HCT116 (cell line): Measurements from ENCODE around the gene JPH3. TPM values are rescaled to one million over a fixed set of nuclear protein-coding genes. Genes with fewer than 3 reads are reported as not detected.

Experiments
- ATAC-seq: fragments of 200-7000 bp; cut with Tn5 transposase; 2 replicates; pipeline ENCODE4 v1.9.1; 2020; ENCODE audit warnings: mild to moderate bottlenecking, moderate library complexity
- BruUV-seq: library from RNA; stranded (reverse); fragments of 400-500 nt; replicated peaks from 2 replicates; lab custom pipeline; 2021; lab: Mats Ljungman, UMichigan
- CTCF ChIA-PET: fragments of 300-600 bp; sonication (Branson Sonifier 250); formaldehyde crosslinking; loops from one replicate; lab custom pipeline; 2021; ENCODE audit warnings: antibody characterized with exemption; lab: Charles Lee
- POLR2A ChIA-PET: fragments of 300-600, 350-600 bp; sonication (Branson Sonifier 250); formaldehyde crosslinking; loops from one replicate; lab custom pipeline; 2021; ENCODE audit warnings: antibody characterized with exemption; lab: Charles Lee
- RAD21 ChIA-PET, 2 experiments: fragments of 300-600 bp; sonication (Branson Sonifier 250); formaldehyde crosslinking; loops; one replicate each; lab custom pipeline; 2023; ENCODE audit warnings: low total read pairs in 2 of 2; ENCODE audit not compliant: uncharacterized antibody in 2 of 2, unreplicated experiment in 2 of 2, low non-redundant PET in 1 of 2; lab: Charles Lee
- DNase-seq: peaks from one replicate; pipeline ENCODE4 v3.0.0-alpha.2; 2010; ENCODE audit warnings: low read depth, low spot score
- H2AFZ ChIP-seq: fragments of 200-600 bp; shearing (Covaris generic), sonication (generic); 2 replicates; pipeline ENCODE4 v1.6.1; 2017; ENCODE audit warnings: low read depth, mixed run types, mixed read lengths, antibody characterized with exemption, low read length; ENCODE audit not compliant: poor library complexity, severe bottlenecking
- H3K27ac ChIP-seq: 2 replicates; pipeline ENCODE4 v1.5.1; 2012; ENCODE audit warnings: low read depth, low read length
- H3K27me3 ChIP-seq: fragments of 200-600 bp; sonication (generic); 2 replicates; pipeline ENCODE4 v1.6.1; 2016; ENCODE audit warnings: mixed run types, low read length, mixed read lengths; ENCODE audit not compliant: insufficient read depth
- H3K36me3 ChIP-seq, 2 experiments: fragments of 200-500 bp in 1 of 2; fragments of 200-600 bp in 1 of 2; sonication (Bioruptor generic) in 1 of 2; sonication (generic) in 1 of 2; 2 replicates each; pipeline versions ENCODE4 v1.5.1 to v1.6.1; 2014 to 2016; ENCODE audit warnings: low read length in 2 of 2, inconsistent platforms in 1 of 2, mixed read lengths in 1 of 2, mixed run types in 1 of 2; ENCODE audit not compliant: insufficient read depth in 2 of 2, control insufficient read depth in 1 of 2
- H3K4me1 ChIP-seq, 2 experiments: fragments of 200-600 bp in 1 of 2; sonication (generic) in 1 of 2; 2 replicates each; pipeline versions ENCODE4 v1.5.1 to v1.6.1; 2012 to 2017; ENCODE audit warnings: low read length in 2 of 2, inconsistent platforms in 1 of 2, mild to moderate bottlenecking in 1 of 2, mixed read lengths in 1 of 2, mixed run types in 1 of 2, moderate library complexity in 1 of 2; ENCODE audit not compliant: insufficient read depth in 2 of 2, control insufficient read depth in 1 of 2
- H3K4me2 ChIP-seq: fragments of 200-600 bp; sonication (generic); 2 replicates; pipeline ENCODE4 v1.6.1; 2017; ENCODE audit warnings: mixed run types, low read length, mixed read lengths
- H3K4me3 ChIP-seq, 2 experiments: fragments of 200-600 bp in 1 of 2; sonication (generic) in 1 of 2; replicated peaks in 1 of 2; 2 replicates each; pipeline ENCODE4 v1.5.1; 2011 to 2016; ENCODE audit warnings: low read length in 2 of 2, control low read depth in 1 of 2, low read depth in 1 of 2, mild to moderate bottlenecking in 1 of 2, mixed read lengths in 1 of 2, mixed run types in 1 of 2
- H3K79me2 ChIP-seq: fragments of 200-600 bp; sonication (generic); 2 replicates; pipeline ENCODE4 v1.6.1; 2017; ENCODE audit warnings: mild to moderate bottlenecking, mixed run types, low read length, moderate library complexity, mixed read lengths; ENCODE audit not compliant: insufficient read depth
- H3K9ac ChIP-seq: fragments of 200-600 bp; sonication (generic); 2 replicates; pipeline ENCODE4 v1.6.1; 2016; ENCODE audit warnings: low read length, mixed read lengths
- H3K9me2 ChIP-seq: fragments of 200-600 bp; sonication (generic), shearing (Covaris generic); 2 replicates; pipeline ENCODE4 v1.6.1; 2017; ENCODE audit warnings: mixed run types, mild to moderate bottlenecking, moderate library complexity; ENCODE audit not compliant: insufficient read depth
- H3K9me3 ChIP-seq, 2 experiments: fragments of 200-500 bp in 1 of 2; fragments of 200-600 bp in 1 of 2; sonication (Bioruptor generic) in 1 of 2; sonication (generic) in 1 of 2; 2 replicates each; pipeline ENCODE4 v1.6.1; 2014 to 2017; ENCODE audit warnings: low read length in 2 of 2, mixed read lengths in 2 of 2, inconsistent platforms in 1 of 2, low read depth in 1 of 2, mild to moderate bottlenecking in 1 of 2, mixed run types in 1 of 2, moderate library complexity in 1 of 2; ENCODE audit not compliant: control insufficient read depth in 1 of 2, insufficient read depth in 1 of 2
- H4K20me1 ChIP-seq: fragments of 200-600 bp; sonication (generic), shearing (Covaris generic); 2 replicates; pipeline ENCODE4 v1.6.1; 2017; ENCODE audit warnings: mixed run types, mild to moderate bottlenecking, moderate library complexity; ENCODE audit not compliant: insufficient read depth
- CTCF ChIP-seq, 3 experiments: fragments of 200-600 bp in 1 of 3; sonication (generic) in 1 of 3; IDR thresholded peaks in 2 of 3; conservative IDR thresholded peaks in 1 of 3; 2 replicates each; pipeline ENCODE4 v1.5.1; 2012 to 2017; ENCODE audit warnings: low read depth in 2 of 3, low read length in 2 of 3, antibody characterized with exemption in 1 of 3, borderline replicate concordance in 1 of 3, control low read depth in 1 of 3, mild to moderate bottlenecking in 1 of 3, mixed read lengths in 1 of 3, mixed run types in 1 of 3, moderate library complexity in 1 of 3; ENCODE audit not compliant: insufficient read depth in 1 of 3
- EGR1 ChIP-seq: IDR thresholded peaks from 2 replicates; pipeline ENCODE4 v1.6.1; 2012; ENCODE audit warnings: low read depth
- ELF1 ChIP-seq: IDR thresholded peaks from 2 replicates; pipeline ENCODE4 v1.6.1; 2012; ENCODE audit warnings: low read depth, borderline replicate concordance
- EZH2 ChIP-seq: fragments of 200-600 bp; sonication (generic); IDR thresholded peaks from 2 replicates; pipeline ENCODE4 v1.6.1; 2017; ENCODE audit warnings: antibody characterized with exemption, mixed run types
- EZH2phosphoT487 ChIP-seq: fragments of 200-600 bp; IDR thresholded peaks from 2 replicates; pipeline ENCODE4 v1.6.1; 2018; ENCODE audit warnings: antibody characterized with exemption, borderline replicate concordance
- FOSL1 ChIP-seq: IDR thresholded peaks from 2 replicates; pipeline ENCODE4 v1.6.1; 2012; ENCODE audit warnings: low read depth
- POLR2A ChIP-seq: IDR thresholded peaks from 2 replicates; pipeline ENCODE4 v1.7.0; 2011; ENCODE audit warnings: borderline replicate concordance; ENCODE audit not compliant: insufficient read depth, insufficient read length; ENCODE audit errors: extremely low read depth
- POLR2AphosphoS5 ChIP-seq: IDR thresholded peaks from 2 replicates; pipeline ENCODE4 v1.6.1; 2011; ENCODE audit warnings: mild to moderate bottlenecking, low read depth, low read length, moderate library complexity
- RAD21 ChIP-seq: IDR thresholded peaks from 2 replicates; pipeline ENCODE4 v1.6.1; 2012; ENCODE audit warnings: low read depth, mild to moderate bottlenecking
- SIN3A ChIP-seq: IDR thresholded peaks from 2 replicates; pipeline ENCODE4 v1.6.1; 2012; ENCODE audit warnings: low read depth
- SP1 ChIP-seq: IDR thresholded peaks from 2 replicates; pipeline ENCODE4 v1.6.1; 2012; ENCODE audit warnings: low read depth
- SRF ChIP-seq: IDR thresholded peaks from 2 replicates; pipeline ENCODE4 v1.6.1; 2012; ENCODE audit warnings: low read depth
- TCF7L2 ChIP-seq: IDR thresholded peaks from 2 replicates; pipeline ENCODE4 v1.7.0; 2011; ENCODE audit warnings: borderline replicate concordance, inconsistent platforms; ENCODE audit not compliant: insufficient read depth, insufficient read length; ENCODE audit errors: extremely low read depth
- YY1 ChIP-seq: IDR thresholded peaks from 2 replicates; pipeline ENCODE4 v1.6.1; 2011; ENCODE audit warnings: low read length, low read depth, moderate library complexity, mild to moderate bottlenecking; ENCODE audit not compliant: insufficient replicate concordance; ENCODE audit errors: extremely low read depth
- ZBTB33 ChIP-seq: IDR thresholded peaks from 2 replicates; pipeline ENCODE4 v1.6.1; 2011; ENCODE audit warnings: mild to moderate bottlenecking, low read length, moderate library complexity; ENCODE audit not compliant: insufficient replicate concordance; ENCODE audit errors: extremely low read depth
- ZFX ChIP-seq: fragments of 450-650 bp; IDR thresholded peaks from 2 replicates; pipeline ENCODE4 v1.6.1; 2017
- intact Hi-C: fragments of 100-400 bp; cut with micrococcal nuclease; formaldehyde crosslinking; loops from 2 replicates; pipeline ENCODE4 v1.10.0; 2022
- total RNA-seq: library from RNA; stranded (reverse); gene quantifications from one replicate; pipeline ENCODE4 v1.2.1, GENCODE V29; 2021; ENCODE audit not compliant: unreplicated experiment
- TF ChIP-seq, protein P1 (sequence below): IDR thresholded peaks from 2 replicates; pipeline ENCODE4 v1.6.1; 2012
- TF ChIP-seq, protein P2 (sequence below): IDR thresholded peaks from 2 replicates; pipeline ENCODE4 v1.6.1; 2012; ENCODE audit warnings: low read depth
- TF ChIP-seq, protein P3 (sequence below): IDR thresholded peaks from 2 replicates; pipeline ENCODE4 v1.6.1; 2012

Gene JPH3
- total RNA-seq, 1 experiment from 2014 or later: 0.10 TPM

DNA sequence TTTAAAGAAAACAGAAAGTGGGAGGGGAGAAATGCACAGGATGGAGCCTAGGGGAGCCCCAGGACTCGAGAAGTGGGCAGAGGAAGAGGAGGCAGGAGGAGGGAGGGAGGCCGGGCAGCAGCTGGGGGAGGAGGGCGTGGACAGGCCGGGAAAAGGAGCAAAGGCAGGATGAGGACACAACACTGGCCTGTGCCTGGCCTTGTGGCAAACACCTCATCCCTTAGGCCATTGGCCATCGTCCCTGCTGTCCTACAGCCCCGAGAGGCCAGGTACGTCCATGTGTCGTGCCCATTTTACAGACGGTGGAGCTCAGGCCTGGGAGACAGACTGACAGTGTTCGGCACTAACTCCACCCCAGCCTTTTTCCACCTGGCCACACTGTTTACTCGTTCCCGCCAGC, 15.9 kb downstream of the JPH3 start:
- H3K27ac ChIP-seq: no peak overlapping the region
- H3K4me3 ChIP-seq: no peak overlapping the region
- TF ChIP-seq, protein P1, sequence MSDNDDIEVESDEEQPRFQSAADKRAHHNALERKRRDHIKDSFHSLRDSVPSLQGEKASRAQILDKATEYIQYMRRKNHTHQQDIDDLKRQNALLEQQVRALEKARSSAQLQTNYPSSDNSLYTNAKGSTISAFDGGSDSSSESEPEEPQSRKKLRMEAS: no peak
- TF ChIP-seq YY1 (no peak), POLR2AphosphoS5 (no peak), RAD21 (no peak), ZBTB33 (no peak), POLR2A (no peak), SIN3A (no peak), ZFX (no peak), EGR1 (no peak), SP1 (no peak), SRF (no peak), TCF7L2 (no peak), ELF1 (no peak), EZH2phosphoT487 (no peak), FOSL1 (no peak), EZH2 (no peak), CTCF (IDR thresholded peaks at IDR 0.05 in 2 of 3, conservative IDR thresholded peaks at IDR 0.05 in 1 of 3; ENCODE audit: borderline replicate concordance in 1 of 3, insufficient read depth in 1 of 3, low read depth in 2 of 3, low read length in 2 of 3) (no peak)
- TF ChIP-seq, protein P2, sequence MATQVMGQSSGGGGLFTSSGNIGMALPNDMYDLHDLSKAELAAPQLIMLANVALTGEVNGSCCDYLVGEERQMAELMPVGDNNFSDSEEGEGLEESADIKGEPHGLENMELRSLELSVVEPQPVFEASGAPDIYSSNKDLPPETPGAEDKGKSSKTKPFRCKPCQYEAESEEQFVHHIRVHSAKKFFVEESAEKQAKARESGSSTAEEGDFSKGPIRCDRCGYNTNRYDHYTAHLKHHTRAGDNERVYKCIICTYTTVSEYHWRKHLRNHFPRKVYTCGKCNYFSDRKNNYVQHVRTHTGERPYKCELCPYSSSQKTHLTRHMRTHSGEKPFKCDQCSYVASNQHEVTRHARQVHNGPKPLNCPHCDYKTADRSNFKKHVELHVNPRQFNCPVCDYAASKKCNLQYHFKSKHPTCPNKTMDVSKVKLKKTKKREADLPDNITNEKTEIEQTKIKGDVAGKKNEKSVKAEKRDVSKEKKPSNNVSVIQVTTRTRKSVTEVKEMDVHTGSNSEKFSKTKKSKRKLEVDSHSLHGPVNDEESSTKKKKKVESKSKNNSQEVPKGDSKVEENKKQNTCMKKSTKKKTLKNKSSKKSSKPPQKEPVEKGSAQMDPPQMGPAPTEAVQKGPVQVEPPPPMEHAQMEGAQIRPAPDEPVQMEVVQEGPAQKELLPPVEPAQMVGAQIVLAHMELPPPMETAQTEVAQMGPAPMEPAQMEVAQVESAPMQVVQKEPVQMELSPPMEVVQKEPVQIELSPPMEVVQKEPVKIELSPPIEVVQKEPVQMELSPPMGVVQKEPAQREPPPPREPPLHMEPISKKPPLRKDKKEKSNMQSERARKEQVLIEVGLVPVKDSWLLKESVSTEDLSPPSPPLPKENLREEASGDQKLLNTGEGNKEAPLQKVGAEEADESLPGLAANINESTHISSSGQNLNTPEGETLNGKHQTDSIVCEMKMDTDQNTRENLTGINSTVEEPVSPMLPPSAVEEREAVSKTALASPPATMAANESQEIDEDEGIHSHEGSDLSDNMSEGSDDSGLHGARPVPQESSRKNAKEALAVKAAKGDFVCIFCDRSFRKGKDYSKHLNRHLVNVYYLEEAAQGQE: no peak
- TF ChIP-seq, protein P3, sequence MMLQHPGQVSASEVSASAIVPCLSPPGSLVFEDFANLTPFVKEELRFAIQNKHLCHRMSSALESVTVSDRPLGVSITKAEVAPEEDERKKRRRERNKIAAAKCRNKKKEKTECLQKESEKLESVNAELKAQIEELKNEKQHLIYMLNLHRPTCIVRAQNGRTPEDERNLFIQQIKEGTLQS: no peak
- intact Hi-C loops: no loop called here
- ChIA-PET CTCF (interaction anchor here (1.3 to 1.7 kb wide), 2 partner anchors 13 to 18 kb away, joined by 3 to 6 read pairs; no protein-coding TSS in a partner anchor), RAD21 (no interaction called here), POLR2A (no interaction called here)
- no peak overlapping the region for H3K4me2 ChIP-seq
- no peak overlapping the region for H2AFZ ChIP-seq
- no peaks in the 10 kb centered on the region for H4K20me1 ChIP-seq
- H3K9me3 ChIP-seq: no peaks in the 10 kb centered on the region
- no peaks in the 10 kb centered on the region for H3K36me3 ChIP-seq
- DNase-seq (no peak), ATAC-seq (no peak)
- BruUV-seq: no TSS peak
- H3K9me2 ChIP-seq: no peaks in the 10 kb centered on the region
- no peaks in the 10 kb centered on the region for H3K27me3 ChIP-seq
- no peaks in the 10 kb centered on the region for H3K79me2 ChIP-seq
- no peaks in the 10 kb centered on the region for H3K4me1 ChIP-seq
- no peak overlapping the region for H3K9ac ChIP-seq
